ENCODE results near the gene FOXO6.

FOXO6 gene

DNA sequence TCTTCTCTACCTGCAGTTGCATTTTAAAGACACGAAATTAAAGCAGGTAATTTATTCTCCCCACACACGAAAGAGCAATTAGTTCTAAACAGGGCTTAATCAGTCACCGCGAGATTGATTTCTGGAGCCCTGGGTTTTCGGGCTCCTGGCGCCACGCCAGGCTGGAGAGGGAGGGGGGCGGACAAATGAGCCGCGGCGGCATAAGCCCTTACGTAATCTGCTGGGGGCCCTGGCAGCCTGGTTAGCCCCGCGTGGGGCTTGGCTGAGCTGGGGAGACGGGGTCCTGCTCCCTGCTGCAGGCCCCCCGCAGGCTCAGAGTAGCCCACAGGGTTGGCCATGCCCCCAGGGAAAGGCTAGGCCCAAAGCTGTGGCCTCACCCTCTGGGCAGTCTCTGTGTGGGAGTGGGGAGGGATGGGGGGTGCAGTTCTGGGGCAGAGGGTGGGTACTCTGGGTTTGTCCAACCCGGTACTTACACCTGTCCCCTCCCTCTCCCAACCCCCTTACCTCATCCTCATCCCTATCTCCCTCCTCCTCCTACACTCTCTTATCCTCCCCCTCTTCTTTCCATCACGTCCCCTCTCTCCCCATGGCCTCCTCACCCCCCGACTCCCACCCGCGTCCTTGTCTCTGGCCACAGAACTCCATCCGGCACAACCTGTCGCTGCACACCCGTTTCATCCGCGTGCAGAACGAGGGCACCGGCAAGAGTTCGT lies 19.9 kb downstream of the FOXO6 start:
- H3K4me1 ChIP-seq (ENCODE audit: insufficient read depth, low read length): no peaks in the 10 kb centered on the region
- H3K36me3 ChIP-seq (ENCODE audit: insufficient read depth, low read length): no peaks in the 10 kb centered on the region
- no peak overlapping the region for H3K4me3 ChIP-seq (ENCODE audit: low read length)
- H3K9me3 ChIP-seq (ENCODE audit: low read length): no peaks in the 10 kb centered on the region
- peaks cover 86% of the 10 kb centered on the region for H3K27me3 ChIP-seq (ENCODE audit: insufficient read depth, low read length)
- H2AFZ ChIP-seq (ENCODE audit: low read depth, low read length): no peak overlapping the region

DNA sequence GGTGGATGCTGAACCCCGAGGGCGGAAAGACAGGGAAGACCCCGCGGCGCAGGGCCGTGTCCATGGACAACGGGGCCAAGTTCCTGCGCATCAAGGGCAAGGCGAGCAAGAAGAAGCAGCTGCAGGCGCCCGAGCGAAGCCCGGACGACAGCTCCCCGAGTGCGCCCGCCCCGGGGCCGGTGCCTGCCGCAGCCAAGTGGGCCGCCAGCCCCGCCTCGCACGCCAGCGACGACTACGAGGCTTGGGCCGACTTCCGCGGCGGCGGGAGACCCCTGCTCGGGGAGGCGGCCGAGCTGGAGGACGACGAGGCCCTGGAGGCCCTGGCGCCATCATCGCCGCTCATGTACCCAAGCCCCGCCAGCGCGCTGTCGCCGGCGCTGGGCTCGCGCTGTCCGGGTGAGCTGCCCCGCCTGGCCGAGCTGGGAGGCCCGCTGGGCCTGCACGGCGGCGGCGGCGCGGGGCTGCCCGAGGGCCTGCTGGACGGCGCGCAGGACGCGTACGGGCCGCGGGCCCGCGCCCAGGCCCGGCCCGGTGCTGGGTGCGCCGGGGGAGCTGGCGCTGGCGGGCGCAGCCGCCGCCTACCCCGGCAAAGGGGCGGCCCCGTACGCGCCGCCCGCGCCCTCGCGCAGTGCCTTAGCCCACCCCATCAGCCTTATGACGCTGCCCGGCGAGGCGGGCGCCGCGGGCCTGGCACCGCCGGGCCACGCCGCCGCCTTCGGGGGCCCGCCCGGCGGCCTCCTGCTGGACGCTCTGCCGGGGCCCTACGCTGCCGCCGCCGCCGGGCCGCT lies 20.7 kb downstream of the FOXO6 start:
- H3K4me3 ChIP-seq (ENCODE audit: low read length): no peak overlapping the region
- H3K9me3 ChIP-seq (ENCODE audit: low read length): no peaks in the 10 kb centered on the region
- H2AFZ ChIP-seq (ENCODE audit: low read depth, low read length): no peak overlapping the region
- peaks cover 85% of the 10 kb centered on the region for H3K27me3 ChIP-seq (ENCODE audit: insufficient read depth, low read length)
- no peaks in the 10 kb centered on the region for H3K36me3 ChIP-seq (ENCODE audit: insufficient read depth, low read length)
- H3K4me1 ChIP-seq (ENCODE audit: insufficient read depth, low read length): no peaks in the 10 kb centered on the region

DNA sequence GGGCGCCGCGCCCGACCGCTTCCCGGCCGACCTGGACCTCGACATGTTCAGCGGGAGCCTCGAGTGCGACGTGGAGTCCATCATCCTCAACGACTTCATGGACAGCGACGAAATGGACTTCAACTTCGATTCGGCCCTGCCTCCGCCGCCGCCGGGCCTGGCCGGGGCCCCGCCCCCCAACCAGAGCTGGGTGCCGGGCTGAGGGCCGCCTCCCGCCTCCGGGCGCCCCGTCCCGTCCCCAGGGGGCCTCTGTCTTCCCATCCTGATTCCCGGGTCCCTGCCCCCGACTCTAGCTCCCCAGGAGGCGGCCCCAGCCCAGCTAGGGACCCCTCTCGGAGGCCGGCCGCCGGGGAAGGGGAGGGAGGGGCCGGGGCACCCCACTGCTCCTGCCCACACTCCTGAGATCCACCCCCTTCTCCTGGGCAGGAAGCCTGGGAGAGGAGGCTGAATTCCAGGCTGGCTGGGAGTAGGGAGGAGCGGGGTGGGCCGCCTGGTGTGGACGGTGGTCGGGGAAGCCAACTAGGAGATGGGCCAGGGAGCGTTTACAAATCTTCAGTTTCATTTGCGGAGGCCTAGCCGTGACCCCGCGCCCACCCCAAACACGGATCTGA lies 21.4 kb downstream of the FOXO6 start:
- no peak overlapping the region for H3K4me3 ChIP-seq (ENCODE audit: low read length)
- H3K4me1 ChIP-seq (ENCODE audit: insufficient read depth, low read length): no peaks in the 10 kb centered on the region
- H3K36me3 ChIP-seq (ENCODE audit: insufficient read depth, low read length): no peaks in the 10 kb centered on the region
- no peak overlapping the region for H2AFZ ChIP-seq (ENCODE audit: low read depth, low read length)
- peaks cover 86% of the 10 kb centered on the region for H3K27me3 ChIP-seq (ENCODE audit: insufficient read depth, low read length)
- no peaks in the 10 kb centered on the region for H3K9me3 ChIP-seq (ENCODE audit: low read length)

DNA sequence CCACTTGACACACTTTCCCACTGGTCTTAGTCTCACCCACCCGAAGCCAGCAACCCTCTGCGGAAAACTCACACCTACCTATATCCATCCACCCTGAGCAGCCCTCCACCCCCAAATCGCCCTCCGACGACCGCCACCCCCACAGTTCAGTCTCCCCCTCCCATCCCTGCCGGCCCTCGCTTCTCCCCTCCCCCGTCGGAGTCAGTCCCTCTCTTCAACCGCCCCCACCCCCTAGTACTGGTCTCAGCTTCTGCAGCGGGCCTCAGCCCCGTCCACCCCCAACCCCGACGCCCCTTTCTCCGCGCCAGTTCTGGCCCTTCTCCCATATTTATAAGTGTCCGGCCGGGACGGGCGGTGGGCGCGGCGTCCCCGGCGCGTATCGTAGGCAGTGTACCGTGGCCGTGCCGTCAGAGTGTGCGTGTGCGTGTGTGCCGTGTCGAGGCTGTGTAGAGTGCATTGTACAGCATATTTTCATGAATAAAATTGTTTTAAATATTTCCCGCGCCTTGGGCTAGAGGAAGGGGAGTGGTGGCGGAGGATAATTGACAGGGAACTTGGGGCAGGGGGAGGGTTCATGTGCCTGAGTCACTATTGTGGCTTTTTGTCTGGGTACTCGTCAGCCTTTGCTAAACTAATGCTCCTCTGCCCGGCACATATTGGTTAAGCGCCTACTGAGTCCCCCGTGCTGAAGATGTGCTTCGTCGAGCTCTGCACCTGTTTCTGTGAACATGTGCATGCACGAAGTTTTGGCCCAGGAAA lies 22.0 kb downstream of the FOXO6 start:
- H3K4me1 ChIP-seq (ENCODE audit: insufficient read depth, low read length): no peaks in the 10 kb centered on the region

DNA sequence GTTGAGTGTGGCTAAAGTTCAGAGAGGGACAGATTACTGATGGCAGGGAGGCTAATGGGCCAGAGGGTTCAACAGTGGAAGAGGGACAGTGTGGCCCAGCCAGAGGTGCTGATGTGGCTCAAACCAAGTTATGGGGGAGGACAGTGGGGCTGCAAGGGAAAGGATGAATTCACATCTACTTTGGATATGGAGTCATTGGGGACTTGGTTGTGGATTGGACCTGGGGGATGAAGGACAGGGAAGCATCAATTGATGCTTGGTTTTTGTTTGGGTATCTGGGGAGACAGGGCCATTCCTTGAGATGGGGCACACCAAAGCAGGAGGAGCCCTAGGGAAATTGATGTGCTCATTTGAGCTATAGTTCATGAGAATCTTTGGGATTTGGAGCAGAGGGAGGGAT lies 23.3 kb downstream of the FOXO6 start:
- no peaks in the 10 kb centered on the region for H3K4me1 ChIP-seq (ENCODE audit: insufficient read depth, low read length)
- no peaks in the 10 kb centered on the region for H3K9me3 ChIP-seq (ENCODE audit: low read length)
- H3K4me3 ChIP-seq (ENCODE audit: low read length): no peak overlapping the region

More for the DNA sequence above, 22.0 kb downstream of the FOXO6 start:
- no peaks in the 10 kb centered on the region for H3K9me3 ChIP-seq (ENCODE audit: low read length)
- no peak overlapping the region for H2AFZ ChIP-seq (ENCODE audit: low read depth, low read length)
- H3K27me3 ChIP-seq (ENCODE audit: insufficient read depth, low read length): peaks cover 85% of the 10 kb centered on the region
- H3K4me3 ChIP-seq (ENCODE audit: low read length): no peak overlapping the region
- no peaks in the 10 kb centered on the region for H3K36me3 ChIP-seq (ENCODE audit: insufficient read depth, low read length)

DNA sequence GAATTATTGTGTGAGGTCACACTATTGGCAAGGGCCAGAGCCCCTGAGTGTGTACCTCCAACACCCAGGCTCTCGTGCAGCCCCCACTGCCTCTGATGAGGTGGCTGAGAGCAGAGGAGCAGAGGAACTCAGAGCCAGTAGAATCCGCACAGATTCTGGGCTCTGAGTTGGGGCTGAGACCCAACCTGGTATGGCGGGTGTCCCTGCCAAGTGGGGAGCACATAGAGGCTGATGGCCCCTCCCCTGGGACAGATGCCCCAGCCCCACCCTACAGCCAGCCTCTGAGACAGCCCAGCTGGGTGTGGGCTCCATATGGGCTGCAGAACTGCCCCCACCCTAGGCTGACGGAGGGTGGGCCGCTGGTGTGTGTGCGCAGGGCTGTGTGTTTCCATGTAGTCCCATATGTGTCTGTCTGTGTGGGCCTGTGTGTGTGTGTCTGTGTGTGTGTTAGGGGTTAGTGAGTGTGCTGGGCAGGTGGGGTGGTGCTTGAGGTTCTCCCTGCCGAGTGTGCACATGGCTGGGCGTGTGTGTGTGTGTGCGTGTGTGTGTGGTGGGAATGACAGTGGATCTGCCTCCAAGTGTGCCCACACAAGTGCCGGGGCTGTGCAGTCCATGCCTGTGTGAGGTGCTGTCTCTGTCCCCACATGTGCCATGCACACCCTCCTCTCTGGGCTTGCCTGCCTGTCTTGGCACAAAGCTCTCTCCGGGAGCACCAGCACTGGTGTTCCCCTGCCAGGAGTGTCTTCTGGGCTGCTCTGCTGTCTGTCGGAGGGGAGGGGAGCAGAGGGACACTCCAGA lies 24.4 kb downstream of the FOXO6 start:
- Histone ChIP-seq H3K36me3 (ENCODE audit: insufficient read depth, low read length) (no peaks in the 10 kb centered on the region), H2AFZ (ENCODE audit: low read depth, low read length) (no peak overlapping the region), H3K4me1 (ENCODE audit: insufficient read depth, low read length) (no peaks in the 10 kb centered on the region), H3K9me3 (ENCODE audit: low read length) (no peaks in the 10 kb centered on the region), H3K4me3 (ENCODE audit: low read length) (no peak overlapping the region), H3K27me3 (ENCODE audit: insufficient read depth, low read length) (peaks cover 78% of the 10 kb centered on the region)

More for the DNA sequence above, 23.3 kb downstream of the FOXO6 start:
- Histone ChIP-seq H2AFZ (ENCODE audit: low read depth, low read length) (no peak overlapping the region), H3K27me3 (ENCODE audit: insufficient read depth, low read length) (peaks cover 85% of the 10 kb centered on the region), H3K36me3 (ENCODE audit: insufficient read depth, low read length) (no peaks in the 10 kb centered on the region)

DNA sequence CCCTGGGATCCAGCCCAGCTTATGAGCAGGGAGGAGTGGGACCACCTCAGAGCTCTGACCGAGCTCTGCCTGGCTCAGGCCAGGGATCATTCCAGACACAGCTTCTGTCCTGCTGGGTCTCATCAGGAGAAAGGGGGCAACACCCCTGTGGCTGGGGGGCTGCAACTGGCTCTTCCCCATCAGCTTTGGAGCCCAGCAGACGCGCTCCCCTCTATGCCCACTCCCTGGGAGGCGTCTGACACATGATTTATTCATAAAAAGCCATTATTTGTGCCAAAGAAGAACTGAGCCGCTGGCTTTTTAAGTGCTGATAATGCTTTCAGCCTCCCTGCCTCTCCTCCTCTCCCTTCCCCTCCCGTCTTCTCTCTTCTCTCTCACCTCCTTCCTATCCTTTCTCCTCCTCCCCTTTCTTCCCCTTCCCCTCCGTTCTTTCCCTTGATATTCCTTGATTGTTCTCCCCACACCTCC lies 25.0 kb downstream of the FOXO6 start:
- H3K36me3 ChIP-seq (ENCODE audit: insufficient read depth, low read length): no peaks in the 10 kb centered on the region
- H2AFZ ChIP-seq (ENCODE audit: low read depth, low read length): no peak overlapping the region
- no peaks in the 10 kb centered on the region for H3K4me1 ChIP-seq (ENCODE audit: insufficient read depth, low read length)
- no peak overlapping the region for H3K4me3 ChIP-seq (ENCODE audit: low read length)
- no peaks in the 10 kb centered on the region for H3K9me3 ChIP-seq (ENCODE audit: low read length)
- peaks cover 78% of the 10 kb centered on the region for H3K27me3 ChIP-seq (ENCODE audit: insufficient read depth, low read length)

DNA sequence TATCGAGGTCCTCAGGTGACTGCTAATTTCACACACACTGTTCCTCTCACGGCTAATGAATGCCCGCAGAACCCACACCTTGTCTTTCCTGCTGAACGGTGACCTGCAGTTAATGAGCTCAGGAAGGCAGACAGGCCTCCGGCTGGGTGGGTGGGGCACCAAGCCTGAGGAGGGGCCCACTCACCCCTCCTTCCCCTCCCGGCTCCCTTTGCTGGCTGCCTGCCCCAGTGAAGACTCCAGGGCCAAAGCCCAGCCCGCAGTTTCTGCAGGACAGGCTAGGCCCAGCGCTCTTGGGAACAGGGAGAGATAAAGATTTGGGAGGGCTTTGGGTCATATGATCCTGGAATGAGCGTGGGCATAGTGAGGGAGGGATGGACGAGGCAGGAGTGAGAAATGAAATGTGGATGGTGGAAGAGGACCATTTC lies 26.4 kb downstream of the FOXO6 start:
- no peaks in the 10 kb centered on the region for H3K4me1 ChIP-seq (ENCODE audit: insufficient read depth, low read length)
- no peak overlapping the region for H2AFZ ChIP-seq (ENCODE audit: low read depth, low read length)
- H3K27me3 ChIP-seq (ENCODE audit: insufficient read depth, low read length): peaks cover 77% of the 10 kb centered on the region
- H3K4me3 ChIP-seq (ENCODE audit: low read length): no peak overlapping the region
- H3K9me3 ChIP-seq (ENCODE audit: low read length): no peaks in the 10 kb centered on the region
- H3K36me3 ChIP-seq (ENCODE audit: insufficient read depth, low read length): no peaks in the 10 kb centered on the region

DNA sequence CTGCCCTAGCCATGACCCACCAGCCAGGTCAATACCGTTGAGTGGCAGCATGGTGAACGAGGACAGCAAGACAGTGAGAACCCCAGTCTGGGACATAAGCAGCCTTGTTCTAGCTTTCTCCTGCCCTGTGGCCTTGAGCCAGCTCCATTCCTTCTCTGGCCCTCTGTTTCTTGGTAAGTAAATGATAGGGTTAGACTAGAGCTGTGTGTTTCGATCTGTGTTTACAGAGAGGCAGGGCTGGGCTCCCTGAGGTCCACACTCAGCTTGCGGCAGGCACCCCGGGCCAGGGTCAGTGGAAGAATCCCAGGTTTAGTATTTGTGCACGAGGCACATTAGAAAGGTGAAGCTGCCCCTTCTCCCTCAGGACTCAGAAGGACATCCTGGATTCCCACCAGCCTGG lies 27.3 kb downstream of the FOXO6 start:
- H3K36me3 ChIP-seq (ENCODE audit: insufficient read depth, low read length): no peaks in the 10 kb centered on the region
- H3K4me1 ChIP-seq (ENCODE audit: insufficient read depth, low read length): no peaks in the 10 kb centered on the region
- H3K27me3 ChIP-seq (ENCODE audit: insufficient read depth, low read length): peaks cover 71% of the 10 kb centered on the region
- H3K4me3 ChIP-seq (ENCODE audit: low read length): no peak overlapping the region
- H3K9me3 ChIP-seq (ENCODE audit: low read length): no peaks in the 10 kb centered on the region
- H2AFZ ChIP-seq (ENCODE audit: low read depth, low read length): no peak overlapping the region

DNA sequence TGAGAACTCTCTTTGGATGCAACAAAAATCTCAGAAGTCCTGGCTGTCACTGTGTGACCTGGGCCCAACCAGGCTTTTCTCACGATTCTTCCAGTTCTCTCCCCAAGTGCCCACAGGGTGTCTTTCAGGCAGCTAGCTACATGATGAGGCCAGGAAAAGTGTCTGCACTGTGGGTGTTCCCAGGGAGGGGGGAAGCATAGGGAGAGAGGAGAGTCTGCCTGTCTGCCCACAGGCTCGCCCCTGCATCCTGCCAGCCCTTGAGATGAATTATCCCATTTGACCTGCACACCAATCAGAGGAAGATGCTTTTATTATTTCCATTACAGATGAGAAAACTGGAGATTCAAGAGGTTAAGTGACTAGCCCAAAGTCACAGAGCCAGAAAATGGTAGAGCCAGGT lies 27.8 kb downstream of the FOXO6 start:
- Histone ChIP-seq H3K36me3 (ENCODE audit: insufficient read depth, low read length) (no peaks in the 10 kb centered on the region), H3K9me3 (ENCODE audit: low read length) (no peaks in the 10 kb centered on the region), H2AFZ (ENCODE audit: low read depth, low read length) (no peak overlapping the region), H3K27me3 (ENCODE audit: insufficient read depth, low read length) (peaks cover 66% of the 10 kb centered on the region), H3K4me1 (ENCODE audit: insufficient read depth, low read length) (no peaks in the 10 kb centered on the region), H3K4me3 (ENCODE audit: low read length) (no peak overlapping the region)

DNA sequence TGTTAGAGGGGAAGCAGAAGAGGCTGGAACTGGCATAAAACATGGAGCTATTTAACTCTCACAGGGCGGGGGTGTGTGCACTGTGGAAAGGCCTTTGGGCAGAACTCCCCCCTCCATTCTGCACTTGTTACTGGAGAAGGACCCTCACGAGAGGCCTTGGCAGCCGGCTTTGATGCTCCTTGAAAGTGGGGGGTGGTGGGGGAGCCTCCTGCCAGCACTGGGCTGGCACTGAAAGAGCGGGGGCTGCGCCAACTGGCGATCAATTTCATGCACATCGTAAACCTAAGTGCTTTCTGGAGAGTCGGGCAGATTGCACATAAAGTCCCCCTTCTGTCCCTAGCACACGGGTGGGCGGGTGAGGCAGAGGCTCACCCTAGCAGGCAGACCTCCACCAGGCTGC lies 28.9 kb downstream of the FOXO6 start:
- Histone ChIP-seq H3K27me3 (ENCODE audit: insufficient read depth, low read length) (peaks cover 54% of the 10 kb centered on the region), H2AFZ (ENCODE audit: low read depth, low read length) (no peak overlapping the region), H3K4me1 (ENCODE audit: insufficient read depth, low read length) (peaks cover 5% of the 10 kb centered on the region), H3K9me3 (ENCODE audit: low read length) (no peaks in the 10 kb centered on the region), H3K4me3 (ENCODE audit: low read length) (no peak overlapping the region), H3K36me3 (ENCODE audit: insufficient read depth, low read length) (no peaks in the 10 kb centered on the region)

DNA sequence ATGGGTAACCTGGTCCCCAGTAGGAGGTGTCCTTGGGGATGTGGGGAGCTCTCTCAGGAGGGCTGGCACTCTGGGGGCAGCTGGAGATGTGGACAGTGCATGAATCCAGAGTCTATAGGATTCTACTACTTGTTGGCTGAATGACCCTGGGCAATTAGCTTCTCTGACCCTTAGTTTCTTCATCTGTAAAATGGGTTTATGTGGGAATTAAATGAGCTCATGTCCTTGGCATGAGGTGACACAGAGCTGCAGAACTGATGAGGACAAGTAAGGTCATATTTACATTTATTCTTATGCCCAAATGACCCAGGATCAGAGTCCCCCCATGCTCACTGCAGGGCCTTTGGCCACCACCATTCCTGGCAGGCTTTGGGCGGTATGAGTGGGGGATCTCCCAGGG lies 29.3 kb downstream of the FOXO6 start:
- H3K4me3 ChIP-seq (ENCODE audit: low read length): no peak overlapping the region
- peaks cover 50% of the 10 kb centered on the region for H3K27me3 ChIP-seq (ENCODE audit: insufficient read depth, low read length)
- peaks cover 9% of the 10 kb centered on the region for H3K4me1 ChIP-seq (ENCODE audit: insufficient read depth, low read length)
- no peaks in the 10 kb centered on the region for H3K36me3 ChIP-seq (ENCODE audit: insufficient read depth, low read length)
- H3K9me3 ChIP-seq (ENCODE audit: low read length): no peaks in the 10 kb centered on the region
- no peak overlapping the region for H2AFZ ChIP-seq (ENCODE audit: low read depth, low read length)

Measured in neuron (in vitro differentiated cells).